ENCODE measurements around the gene CAMK1D. TPM values are rescaled to one million over a fixed set of nuclear protein-coding genes. Genes with fewer than 3 reads are reported as not detected.

CAMK1D gene
- total and polyA plus RNA-seq, 2 donors (not counting 3 experiments of a cell fraction or from before 2014, with no cell fraction given): 0.37 to 4.2 TPM

DNA sequence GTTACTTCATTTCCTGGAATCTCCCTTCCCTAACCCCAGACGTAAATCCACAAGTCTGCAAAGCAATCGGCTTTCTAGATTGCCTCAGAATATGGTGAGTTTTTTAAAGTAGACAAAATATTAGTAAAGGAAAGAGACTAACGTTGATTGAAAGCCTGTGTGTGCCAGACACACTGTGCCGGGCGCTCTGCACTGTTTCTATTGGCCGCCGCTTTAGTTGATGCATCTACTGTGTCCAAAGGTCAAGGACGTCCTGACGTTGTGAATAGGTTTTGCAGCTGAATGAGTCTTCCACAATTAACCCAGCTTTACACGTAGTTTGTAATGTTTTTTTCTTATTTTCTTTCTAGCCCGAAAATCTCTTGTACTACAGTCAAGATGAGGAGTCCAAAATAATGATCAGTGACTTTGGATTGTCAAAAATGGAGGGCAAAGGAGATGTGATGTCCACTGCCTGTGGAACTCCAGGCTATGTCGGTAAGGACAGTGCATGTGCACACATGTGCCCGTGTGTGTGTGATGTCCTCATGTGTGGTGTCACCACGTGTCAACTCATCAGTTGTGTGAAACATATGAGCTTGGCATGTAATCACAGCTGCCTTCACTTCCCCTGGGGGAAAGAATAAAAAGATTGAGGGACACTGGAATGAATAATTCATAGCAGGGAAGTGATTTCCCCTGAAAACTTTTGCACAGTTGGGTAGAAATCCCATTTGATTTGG, 420.1 kb downstream of the CAMK1D start:
- CTCF ChIA-PET: interaction anchor here (1.4 kb wide), 1 partner anchor 13 kb away, joined by 3 read pairs; no protein-coding TSS in a partner anchor
- intact Hi-C loops (cut with micrococcal nuclease): no loop called here
- dilution Hi-C loops (cut with MboI; ENCODE audit: extremely low pct_ligation_motif_present, low sequenced_read_pairs): no loop called here

More for the DNA sequence above, 420.1 kb downstream of the CAMK1D start:
- no peaks in the 10 kb centered on the region for H3K27me3 ChIP-seq (ENCODE audit: control insufficient read depth in 2 of 2, insufficient read depth in 2 of 2, low read length in 2 of 2)
- no peaks in the 10 kb centered on the region for H3K4me1 ChIP-seq (ENCODE audit: control insufficient read depth, extremely low read depth, insufficient read depth, low read length)
- TF ChIP-seq, protein P1, sequence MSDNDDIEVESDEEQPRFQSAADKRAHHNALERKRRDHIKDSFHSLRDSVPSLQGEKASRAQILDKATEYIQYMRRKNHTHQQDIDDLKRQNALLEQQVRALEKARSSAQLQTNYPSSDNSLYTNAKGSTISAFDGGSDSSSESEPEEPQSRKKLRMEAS (IDR thresholded peaks at IDR 0.05; ENCODE audit: insufficient read depth, insufficient read length): no peak
- TF ChIP-seq JUN (IDR thresholded peaks at IDR 0.05; ENCODE audit: borderline replicate concordance, insufficient read depth, insufficient read length, low read depth) (no peak), MYC (IDR thresholded peaks at IDR 0.05; ENCODE audit: low read depth, low read length) (no peak), GATA2 (IDR thresholded peaks at IDR 0.05; ENCODE audit: insufficient read depth, insufficient read length, low read depth, low read length) (no peak), FOS (IDR thresholded peaks at IDR 0.05; ENCODE audit: borderline replicate concordance, insufficient read depth, low read length) (no peak), POLR2AphosphoS5 (IDR thresholded peaks at IDR 0.05; ENCODE audit: insufficient read depth, low read depth, low read length) (no peak), POLR2A (IDR thresholded peaks at IDR 0.05; ENCODE audit: low read depth, low read length) (no peak), EZH2 (IDR thresholded peaks at IDR 0.05; ENCODE audit: borderline replicate concordance, low read depth, low read length, severe bottlenecking) (no peak)
- TF ChIP-seq, protein P2, sequence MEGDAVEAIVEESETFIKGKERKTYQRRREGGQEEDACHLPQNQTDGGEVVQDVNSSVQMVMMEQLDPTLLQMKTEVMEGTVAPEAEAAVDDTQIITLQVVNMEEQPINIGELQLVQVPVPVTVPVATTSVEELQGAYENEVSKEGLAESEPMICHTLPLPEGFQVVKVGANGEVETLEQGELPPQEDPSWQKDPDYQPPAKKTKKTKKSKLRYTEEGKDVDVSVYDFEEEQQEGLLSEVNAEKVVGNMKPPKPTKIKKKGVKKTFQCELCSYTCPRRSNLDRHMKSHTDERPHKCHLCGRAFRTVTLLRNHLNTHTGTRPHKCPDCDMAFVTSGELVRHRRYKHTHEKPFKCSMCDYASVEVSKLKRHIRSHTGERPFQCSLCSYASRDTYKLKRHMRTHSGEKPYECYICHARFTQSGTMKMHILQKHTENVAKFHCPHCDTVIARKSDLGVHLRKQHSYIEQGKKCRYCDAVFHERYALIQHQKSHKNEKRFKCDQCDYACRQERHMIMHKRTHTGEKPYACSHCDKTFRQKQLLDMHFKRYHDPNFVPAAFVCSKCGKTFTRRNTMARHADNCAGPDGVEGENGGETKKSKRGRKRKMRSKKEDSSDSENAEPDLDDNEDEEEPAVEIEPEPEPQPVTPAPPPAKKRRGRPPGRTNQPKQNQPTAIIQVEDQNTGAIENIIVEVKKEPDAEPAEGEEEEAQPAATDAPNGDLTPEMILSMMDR (IDR thresholded peaks at IDR 0.05; ENCODE audit: extremely low read depth in 1 of 2, insufficient read depth in 1 of 2, low read depth in 1 of 2, low read length in 2 of 2): no peak
- no peak overlapping the region for H3K9ac ChIP-seq (replicated peaks; ENCODE audit: extremely low read depth, insufficient read depth, low read length)
- POLR2A ChIA-PET: no interaction called here
- FAIRE-seq (no peak), DNase-seq (ENCODE audit: low read depth, low spot score) (no peak)
- H3K4me2 ChIP-seq (ENCODE audit: insufficient read depth, low read length): no peak overlapping the region
- no peaks in the 10 kb centered on the region for H3K9me3 ChIP-seq (replicated peaks; ENCODE audit: control insufficient read depth, insufficient read depth, low read length)
- H4K20me1 ChIP-seq (replicated peaks; ENCODE audit: control insufficient read depth, extremely low read depth, insufficient read depth, low read length): no peaks in the 10 kb centered on the region
- H3K27ac ChIP-seq (ENCODE audit: insufficient read depth, low read depth, low read length): no peak overlapping the region
- H3K4me3 ChIP-seq (replicated peaks in 1 of 3; ENCODE audit: insufficient read depth in 1 of 3, low read depth in 1 of 3, low read length in 3 of 3): no peak overlapping the region
- H2AFZ ChIP-seq (ENCODE audit: low read depth, low read length): no peak overlapping the region
- BruUV-seq (replicated peaks): no TSS peak
- no peaks in the 10 kb centered on the region for H3K9me1 ChIP-seq (replicated peaks; ENCODE audit: control insufficient read depth, extremely low read depth, insufficient read depth, low read length)
- no peaks in the 10 kb centered on the region for H3K36me3 ChIP-seq (ENCODE audit: control insufficient read depth in 2 of 2, extremely low read depth in 1 of 2, insufficient read depth in 2 of 2, low read length in 2 of 2)
- H3K79me2 ChIP-seq (ENCODE audit: control insufficient read depth, insufficient read depth, low read length): no peaks in the 10 kb centered on the region

Data from endothelial cell of umbilical vein (primary cell).